ENCODE measurements around the gene METTL23. TPM values are rescaled to one million over a fixed set of nuclear protein-coding genes. Genes with fewer than 3 reads are reported as not detected.

METTL23 gene
- total RNA-seq, 1 experiment from 2014 or later = 60.8 TPM

- peak; percentile 31 for DNase-seq (ENCODE audit: low read depth)
These were observed 30.6 kb downstream of the METTL23 start for GRCh38 chr17:76757256-76757655.

GRCh38 chr17:76758570-76758969 lies 31.9 kb downstream of the METTL23 start:
- DNase-seq (ENCODE audit: low read depth) = no peak

- DNase-seq (ENCODE audit: low read depth) = peak; percentile 90
These were observed 46.3 kb downstream of the METTL23 start for GRCh38 chr17:76772842-76773525.

GRCh38 chr17:76775021-76775600 lies 48.5 kb downstream of the METTL23 start:
- no peak for DNase-seq (ENCODE audit: low read depth)

- DNase-seq (ENCODE audit: low read depth) = no peak
These were observed 54.7 kb downstream of the METTL23 start for GRCh38 chr17:76781056-76781982.

GRCh38 chr17:76783146-76783545 lies 56.5 kb downstream of the METTL23 start:
- no peak for DNase-seq (ENCODE audit: low read depth)

Other genes starting within 250 kb of the METTL23 start
- gene RHBDF2, start 225.4 kb upstream of the METTL23 start, total RNA-seq (2014; rRNA removed; shearing (Covaris generic)) = 18.1 and 23.2 TPM in 2 replicates
- gene CYGB, start 189.1 kb upstream of the METTL23 start, total RNA-seq (2014; rRNA removed; shearing (Covaris generic)) = 0.62 TPM in 1 of 2 replicates, not detected in the other
- gene PRCD, start 186.8 kb upstream of the METTL23 start, total RNA-seq (2014; rRNA removed; shearing (Covaris generic)) = 0.02 and 1.4 TPM in 2 replicates
- gene ST6GALNAC2, start 141.0 kb upstream of the METTL23 start, total RNA-seq (2014; rRNA removed; shearing (Covaris generic)) = 2.1 and 5.9 TPM in 2 replicates
- not detected in 2 replicates for gene ST6GALNAC1, start 83.1 kb upstream of the METTL23 start, total RNA-seq (2014; rRNA removed; shearing (Covaris generic))
- gene MXRA7, start 15.9 kb upstream of the METTL23 start, total RNA-seq (2014; rRNA removed; shearing (Covaris generic)) = 125 and 142 TPM in 2 replicates
- 28.6 and 40.5 TPM in 2 replicates for gene JMJD6, start 233 bp upstream of the METTL23 start, total RNA-seq (2014; rRNA removed; shearing (Covaris generic))
- 225 and 289 TPM in 2 replicates for gene SRSF2, start 10.5 kb downstream of the METTL23 start, total RNA-seq (2014; rRNA removed; shearing (Covaris generic))
- 15.8 and 16.4 TPM in 2 replicates for gene MFSD11, start 11.3 kb downstream of the METTL23 start, total RNA-seq (2014; rRNA removed; shearing (Covaris generic))
- gene MGAT5B, start 141.6 kb downstream of the METTL23 start, total RNA-seq (2014; rRNA removed; shearing (Covaris generic)) = 6.5 and 11.8 TPM in 2 replicates